ENCODE measurements around the gene MAN1A2.
"Not testable (repeated sequence)": the region's sequence is repeated elsewhere in the genome, so short reads cannot be mapped to it uniquely, and the experiment has no call there.

Gene MAN1A2

GRCh38 chr1:117416004-117416403 lies 48.8 kb downstream of the MAN1A2 start:
- no peak overlapping the region for H3K9ac ChIP-seq (ENCODE audit: low read length)
- H3K27me3 ChIP-seq (ENCODE audit: control insufficient read depth, insufficient read depth, low read length) = no peaks in the 10 kb centered on the region
- H3K9me3 ChIP-seq (ENCODE audit: control insufficient read depth, low read length) = no peaks in the 10 kb centered on the region
- no peak overlapping the region for H3K4me3 ChIP-seq (ENCODE audit: low read length)
- H3K36me3 ChIP-seq (ENCODE audit: control insufficient read depth, insufficient read depth, low read length) = no peaks in the 10 kb centered on the region
- no peaks in the 10 kb centered on the region for H3K4me1 ChIP-seq (ENCODE audit: control insufficient read depth, insufficient read depth, low read length)

GRCh38 chr1:117416546-117417125 lies 49.4 kb downstream of the MAN1A2 start:
- no peaks in the 10 kb centered on the region for H3K36me3 ChIP-seq (ENCODE audit: control insufficient read depth, insufficient read depth, low read length)
- no peaks in the 10 kb centered on the region for H3K4me1 ChIP-seq (ENCODE audit: control insufficient read depth, insufficient read depth, low read length)
- H3K27me3 ChIP-seq (ENCODE audit: control insufficient read depth, insufficient read depth, low read length) = no peaks in the 10 kb centered on the region
- no peak overlapping the region for H3K4me3 ChIP-seq (ENCODE audit: low read length)
- no peak overlapping the region for H3K9ac ChIP-seq (ENCODE audit: low read length)
- no peaks in the 10 kb centered on the region for H3K9me3 ChIP-seq (ENCODE audit: control insufficient read depth, low read length)

- no peaks in the 10 kb centered on the region for H3K27me3 ChIP-seq (ENCODE audit: control insufficient read depth, insufficient read depth, low read length)
- H3K9ac ChIP-seq (ENCODE audit: low read length) = no peak overlapping the region
- no peaks in the 10 kb centered on the region for H3K9me3 ChIP-seq (ENCODE audit: control insufficient read depth, low read length)
- H3K4me1 ChIP-seq (ENCODE audit: control insufficient read depth, insufficient read depth, low read length) = no peaks in the 10 kb centered on the region
- H3K36me3 ChIP-seq (ENCODE audit: control insufficient read depth, insufficient read depth, low read length) = no peaks in the 10 kb centered on the region
- no peak overlapping the region for H3K4me3 ChIP-seq (ENCODE audit: low read length)
These were observed 57.9 kb downstream of the MAN1A2 start for GRCh38 chr1:117425050-117425734.

- no peak overlapping the region for H3K9ac ChIP-seq (ENCODE audit: low read length)
- H3K4me3 ChIP-seq (ENCODE audit: low read length) = no peak overlapping the region
- H3K9me3 ChIP-seq (ENCODE audit: control insufficient read depth, low read length) = no peaks in the 10 kb centered on the region
- H3K36me3 ChIP-seq (ENCODE audit: control insufficient read depth, insufficient read depth, low read length) = no peaks in the 10 kb centered on the region
- H3K27me3 ChIP-seq (ENCODE audit: control insufficient read depth, insufficient read depth, low read length) = no peaks in the 10 kb centered on the region
- no peaks in the 10 kb centered on the region for H3K4me1 ChIP-seq (ENCODE audit: control insufficient read depth, insufficient read depth, low read length)
These were observed 60.0 kb downstream of the MAN1A2 start for GRCh38 chr1:117427297-117427696.

- H3K9me3 ChIP-seq (ENCODE audit: control insufficient read depth, low read length) = no peaks in the 10 kb centered on the region
- no peaks in the 10 kb centered on the region for H3K27me3 ChIP-seq (ENCODE audit: control insufficient read depth, insufficient read depth, low read length)
- H3K4me1 ChIP-seq (ENCODE audit: control insufficient read depth, insufficient read depth, low read length) = no peaks in the 10 kb centered on the region
These were observed 66.7 kb downstream of the MAN1A2 start for GRCh38 chr1:117433943-117434342.

GRCh38 chr1:117436513-117436912 lies 69.3 kb downstream of the MAN1A2 start:
- Histone ChIP-seq H3K36me3 (ENCODE audit: control insufficient read depth, insufficient read depth, low read length) (no peaks in the 10 kb centered on the region), H3K9me3 (ENCODE audit: control insufficient read depth, low read length) (no peaks in the 10 kb centered on the region), H3K9ac (ENCODE audit: low read length) (no peak overlapping the region), H3K4me3 (ENCODE audit: low read length) (no peak overlapping the region), H3K27me3 (ENCODE audit: control insufficient read depth, insufficient read depth, low read length) (no peaks in the 10 kb centered on the region), H3K4me1 (ENCODE audit: control insufficient read depth, insufficient read depth, low read length) (no peaks in the 10 kb centered on the region)

More at GRCh38 chr1:117433943-117434342, 66.7 kb downstream of the MAN1A2 start:
- H3K4me3 ChIP-seq (ENCODE audit: low read length) = no peak overlapping the region
- no peak overlapping the region for H3K9ac ChIP-seq (ENCODE audit: low read length)
- H3K36me3 ChIP-seq (ENCODE audit: control insufficient read depth, insufficient read depth, low read length) = no peaks in the 10 kb centered on the region

GRCh38 chr1:117447661-117448060 lies 80.4 kb downstream of the MAN1A2 start:
- Histone ChIP-seq H3K4me3 (ENCODE audit: low read length) (no peak overlapping the region), H3K9me3 (ENCODE audit: control insufficient read depth, low read length) (no peaks in the 10 kb centered on the region), H3K4me1 (ENCODE audit: control insufficient read depth, insufficient read depth, low read length) (no peaks in the 10 kb centered on the region), H3K27me3 (ENCODE audit: control insufficient read depth, insufficient read depth, low read length) (no peaks in the 10 kb centered on the region), H3K36me3 (ENCODE audit: control insufficient read depth, insufficient read depth, low read length) (no peaks in the 10 kb centered on the region), H3K9ac (ENCODE audit: low read length) (no peak overlapping the region)

- no peaks in the 10 kb centered on the region for H3K4me1 ChIP-seq (ENCODE audit: control insufficient read depth, insufficient read depth, low read length)
- H3K27me3 ChIP-seq (ENCODE audit: control insufficient read depth, insufficient read depth, low read length) = no peaks in the 10 kb centered on the region
- H3K9ac ChIP-seq (ENCODE audit: low read length) = no peak overlapping the region
- H3K4me3 ChIP-seq (ENCODE audit: low read length) = no peak overlapping the region
- no peaks in the 10 kb centered on the region for H3K36me3 ChIP-seq (ENCODE audit: control insufficient read depth, insufficient read depth, low read length)
- no peaks in the 10 kb centered on the region for H3K9me3 ChIP-seq (ENCODE audit: control insufficient read depth, low read length)
These were observed 85.0 kb downstream of the MAN1A2 start for GRCh38 chr1:117452216-117452615.

- H3K27me3 ChIP-seq (ENCODE audit: control insufficient read depth, insufficient read depth, low read length) = no peaks in the 10 kb centered on the region
- H3K9ac ChIP-seq (ENCODE audit: low read length) = no peak overlapping the region
- no peaks in the 10 kb centered on the region for H3K4me1 ChIP-seq (ENCODE audit: control insufficient read depth, insufficient read depth, low read length)
- no peaks in the 10 kb centered on the region for H3K36me3 ChIP-seq (ENCODE audit: control insufficient read depth, insufficient read depth, low read length)
- H3K4me3 ChIP-seq (ENCODE audit: low read length) = no peak overlapping the region
- H3K9me3 ChIP-seq (ENCODE audit: control insufficient read depth, low read length) = no peaks in the 10 kb centered on the region
These were observed 86.7 kb downstream of the MAN1A2 start for GRCh38 chr1:117453958-117454357.

- not testable (repeated sequence) for H3K36me3 ChIP-seq (ENCODE audit: control insufficient read depth, insufficient read depth, low read length); H3K9me3 ChIP-seq (ENCODE audit: control insufficient read depth, low read length); H3K27me3 ChIP-seq (ENCODE audit: control insufficient read depth, insufficient read depth, low read length); H3K4me1 ChIP-seq (ENCODE audit: control insufficient read depth, insufficient read depth, low read length); H3K9ac ChIP-seq (ENCODE audit: low read length); H3K4me3 ChIP-seq (ENCODE audit: low read length)
These were observed 91.2 kb downstream of the MAN1A2 start for GRCh38 chr1:117458410-117458809.

GRCh38 chr1:117466761-117467160 lies 99.5 kb downstream of the MAN1A2 start:
- no peak overlapping the region for H3K9ac ChIP-seq (ENCODE audit: low read length)
- no peaks in the 10 kb centered on the region for H3K9me3 ChIP-seq (ENCODE audit: control insufficient read depth, low read length)
- H3K36me3 ChIP-seq (ENCODE audit: control insufficient read depth, insufficient read depth, low read length) = no peaks in the 10 kb centered on the region
- no peaks in the 10 kb centered on the region for H3K27me3 ChIP-seq (ENCODE audit: control insufficient read depth, insufficient read depth, low read length)
- no peak overlapping the region for H3K4me3 ChIP-seq (ENCODE audit: low read length)
- no peaks in the 10 kb centered on the region for H3K4me1 ChIP-seq (ENCODE audit: control insufficient read depth, insufficient read depth, low read length)

- Histone ChIP-seq H3K9me3 (ENCODE audit: control insufficient read depth, low read length) (no peaks in the 10 kb centered on the region), H3K4me1 (ENCODE audit: control insufficient read depth, insufficient read depth, low read length) (no peaks in the 10 kb centered on the region), H3K9ac (ENCODE audit: low read length) (no peak overlapping the region), H3K27me3 (ENCODE audit: control insufficient read depth, insufficient read depth, low read length) (no peaks in the 10 kb centered on the region), H3K4me3 (ENCODE audit: low read length) (no peak overlapping the region), H3K36me3 (ENCODE audit: control insufficient read depth, insufficient read depth, low read length) (no peaks in the 10 kb centered on the region)
These were observed 100.1 kb downstream of the MAN1A2 start for GRCh38 chr1:117467336-117467735.
